HepG2 (cell line): Measurements from ENCODE around the gene AP3B2. TPM values are rescaled to one million over a fixed set of nuclear protein-coding genes. Genes with fewer than 3 reads are reported as not detected.

Experiments used
- CCDC6 ChIP-seq: sonication (generic); formaldehyde crosslinking; IDR thresholded peaks from 2 replicates; pipeline ENCODE4 v1.8.1; 2022; ENCODE audit warnings: mild to moderate bottlenecking, missing genetic modification reagents, moderate library complexity
- DNMT3B ChIP-seq: conservative IDR thresholded peaks from 2 replicates; pipeline ENCODE4 v1.6.1; 2016; ENCODE audit warnings: missing biosample characterization, control low read depth
- ETV5 ChIP-seq: IDR thresholded peaks from 2 replicates; pipeline ENCODE4 v1.6.1; 2018; ENCODE audit warnings: missing biosample characterization, missing genetic modification reagents, inconsistent platforms, borderline replicate concordance
- GABPB1 ChIP-seq: IDR thresholded peaks from 2 replicates; pipeline ENCODE4 v1.6.1; 2016; ENCODE audit warnings: mild to moderate bottlenecking, missing genetic modification reagents, moderate library complexity, missing compliant biosample characterization
- GATA4 ChIP-seq: sonication (generic); IDR thresholded peaks from 2 replicates; pipeline ENCODE4 v1.6.1; 2016; ENCODE audit warnings: antibody characterized with exemption, low read depth, borderline replicate concordance
- HDAC1 ChIP-seq: sonication (generic); formaldehyde crosslinking; IDR thresholded peaks from 2 replicates; pipeline ENCODE4 v1.5.1; 2020; ENCODE audit warnings: mild to moderate bottlenecking, missing genetic modification reagents
- ISL2 ChIP-seq: sonication (generic); formaldehyde crosslinking; IDR thresholded peaks from 2 replicates; pipeline ENCODE4 v1.5.0; 2020; ENCODE audit warnings: missing genetic modification reagents
- KLF16 ChIP-seq, 2 experiments: sonication (generic) in 1 of 2; formaldehyde crosslinking in 1 of 2; IDR thresholded peaks; 2 replicates each; pipeline versions ENCODE4 v1.6.1 to v1.8.0; 2016 to 2023; ENCODE audit warnings: missing genetic modification reagents in 2 of 2, missing compliant biosample characterization in 1 of 2
- MAFK ChIP-seq, 2 experiments: IDR thresholded peaks in 1 of 2; conservative IDR thresholded peaks in 1 of 2; 2 replicates each; pipeline ENCODE4 v1.6.1; 2011; ENCODE audit warnings: improper control_type of control experiment in 2 of 2, low read length in 2 of 2
- MXD3 ChIP-seq: IDR thresholded peaks from 2 replicates; pipeline ENCODE4 v1.6.1; 2016; ENCODE audit warnings: mild to moderate bottlenecking, missing biosample characterization, missing genetic modification reagents
- RAD51 ChIP-seq: fragments of 450-650 bp; IDR thresholded peaks from 2 replicates; pipeline ENCODE4 v1.6.1; 2016; ENCODE audit warnings: borderline replicate concordance
- REPIN1 ChIP-seq: sonication (generic); formaldehyde crosslinking; IDR thresholded peaks from 2 replicates; pipeline ENCODE4 v1.8.0; 2022; ENCODE audit warnings: missing genetic modification reagents, low read depth, mild to moderate bottlenecking, borderline replicate concordance
- SAP130 ChIP-seq: IDR thresholded peaks from 2 replicates; pipeline ENCODE4 v1.6.1; 2016; ENCODE audit warnings: low read depth
- SNAPC5 ChIP-seq: sonication (generic); formaldehyde crosslinking; IDR thresholded peaks from 2 replicates; pipeline ENCODE4 v1.8.1; 2023; ENCODE audit warnings: mild to moderate bottlenecking, missing genetic modification reagents, borderline replicate concordance
- SP2 ChIP-seq: sonication (generic); formaldehyde crosslinking; IDR thresholded peaks from 2 replicates; pipeline ENCODE4 v1.5.1; 2020; ENCODE audit warnings: mild to moderate bottlenecking, missing genetic modification reagents
- TOPORS ChIP-seq: sonication (generic); formaldehyde crosslinking; IDR thresholded peaks from 2 replicates; pipeline ENCODE4 v1.8.0; 2023; ENCODE audit warnings: mild to moderate bottlenecking, missing genetic modification reagents
- TRIM22 ChIP-seq: fragments of 450-650 bp; IDR thresholded peaks from 2 replicates; pipeline ENCODE4 v1.6.1; 2017
- ZBTB42 ChIP-seq: sonication (generic); formaldehyde crosslinking; IDR thresholded peaks from 2 replicates; pipeline ENCODE4 v1.5.0; 2020; ENCODE audit warnings: mild to moderate bottlenecking, missing genetic modification reagents
- ZFP36L1 ChIP-seq: sonication (generic); formaldehyde crosslinking; IDR thresholded peaks from 2 replicates; pipeline ENCODE4 v1.8.0; 2022; ENCODE audit warnings: mild to moderate bottlenecking, missing genetic modification reagents, moderate library complexity
- ZNF205 ChIP-seq: IDR thresholded peaks from 2 replicates; pipeline ENCODE4 v1.6.1; 2018; ENCODE audit warnings: missing biosample characterization, missing genetic modification reagents
- ZNF275 ChIP-seq: sonication (generic); formaldehyde crosslinking; IDR thresholded peaks from 2 replicates; pipeline ENCODE4 v1.8.0; 2022; ENCODE audit warnings: missing genetic modification reagents, mild to moderate bottlenecking, inconsistent platforms, borderline replicate concordance
- ZNF704 ChIP-seq: sonication (generic); formaldehyde crosslinking; IDR thresholded peaks from 2 replicates; pipeline ENCODE4 v1.8.1; 2023; ENCODE audit warnings: mild to moderate bottlenecking, inconsistent platforms, moderate library complexity, missing genetic modification reagents, borderline replicate concordance
- ZNF788 ChIP-seq: sonication (generic); formaldehyde crosslinking; IDR thresholded peaks from 2 replicates; pipeline ENCODE4 v1.5.0; 2020; ENCODE audit warnings: mild to moderate bottlenecking, missing genetic modification reagents, borderline replicate concordance
- ZSCAN20 ChIP-seq: sonication (generic); formaldehyde crosslinking; IDR thresholded peaks from 2 replicates; pipeline ENCODE4 v1.4.0; 2020; ENCODE audit warnings: missing genetic modification reagents, mild to moderate bottlenecking, borderline replicate concordance
- polyA plus RNA-seq, 8 experiments: library from polyadenylated mRNA; depleted of rRNA in 3 of 8; stranded (reverse) in 7 of 8; unstranded in 1 of 8; fragments of >200 nt; fragmentation: Illumina TruSeq in 4 of 8; extraction: Trizol in 4 of 8; gene quantifications; 2 replicates each; pipeline versions ENCODE4 v1.2.1 to v1.2.3, GENCODE V29; 2011 to 2016; ENCODE audit warnings: low read depth in 4 of 8, missing spikeins in 1 of 8, mixed read lengths in 1 of 8; ENCODE audit not compliant: insufficient read depth in 1 of 8
- total RNA-seq, 5 experiments: library from RNA; depleted of rRNA; stranded (reverse); fragments of >200 nt; fragmentation: Illumina TruSeq; extraction: Trizol; gene quantifications; 2 replicates each; pipeline ENCODE4 v1.2.3, GENCODE V29; 2016; ENCODE audit warnings: low read depth in 1 of 5

Gene AP3B2
- total and polyA plus RNA-seq, 2 of the 13 experiments (the other 11 are each of a cell fraction or from before 2014, with no cell fraction given), result not detected

GRCh38 chr15:82709421-82710207, at the start of gene AP3B2 (continued):
- TF ChIP-seq ZBTB42 (CRISPR knock-in tag), result no peak
- peak; percentile 58; the same call in 1 of the 2 replicates for TF ChIP-seq HDAC1 (CRISPR knock-in tag)
- no peak for TF ChIP-seq TRIM22
- no peak for TF ChIP-seq REPIN1
- TF ChIP-seq GATA4, result no peak
- peak; percentile 67; the same call in 1 of the 2 replicates for TF ChIP-seq TOPORS
- peak; percentile 65 for TF ChIP-seq SAP130 (CRISPR knock-in tag)
- TF ChIP-seq CCDC6 (CRISPR knock-in tag), result peak; percentile 96
- TF ChIP-seq ZNF788 (CRISPR knock-in tag), result no peak
- 0 out of 2 replicates have a peak, but pooled peaks have one; percentile 31 for TF ChIP-seq ZFP36L1 (CRISPR knock-in tag)
- TF ChIP-seq ISL2 (CRISPR knock-in tag), result peak; percentile 19; the same call in 1 of the 2 replicates
- no peak for TF ChIP-seq RAD51
- peak in 1 of 2 experiments; percentile 52; a peak in 1 of 4 replicates for TF ChIP-seq KLF16 (CRISPR knock-in tag; IDR thresholded peaks at IDR 0.05)
- TF ChIP-seq ZNF704 (CRISPR knock-in tag), result 0 out of 2 replicates have a peak, but pooled peaks have one; percentile 27
- no peak for TF ChIP-seq MAFK (conservative IDR thresholded peaks at IDR 0.05 in 1 of 2, IDR thresholded peaks at IDR 0.05 in 1 of 2; ENCODE audit: low read length in 2 of 2)
- peak; percentile 35; the same call in 1 of the 2 replicates for TF ChIP-seq ZNF205
- TF ChIP-seq SP2 (CRISPR knock-in tag), result 0 out of 2 replicates have a peak, but pooled peaks have one; percentile 24
- peak; percentile 76; the same call in 1 of the 2 replicates for TF ChIP-seq MXD3 (CRISPR knock-in tag)
- 0 out of 2 replicates have a peak, but pooled peaks have one; percentile 28 for TF ChIP-seq SNAPC5 (CRISPR knock-in tag)
- TF ChIP-seq GABPB1 (CRISPR knock-in tag), result peak; percentile 75
- TF ChIP-seq ZNF275 (CRISPR knock-in tag), result no peak
- 0 out of 2 replicates have a peak, but pooled peaks have one; percentile 50 for TF ChIP-seq ZSCAN20
- TF ChIP-seq ETV5, result no peak
- TF ChIP-seq DNMT3B (CRISPR knock-in tag), result no peak
